Uterus (tissue), 4 donors: ENCODE data around the gene LAMP5. TPM values are rescaled to one million over a fixed set of nuclear protein-coding genes. Genes with fewer than 3 reads are reported as not detected.

Experiments
- DNase-seq, 2 donors: peaks; one replicate each; pipeline ENCODE4 v3.0.0-alpha.2; 2019 to 2020
- H3K27ac ChIP-seq, 2 donors: fragments of 200-600 bp; sonication (generic); 1 replicate in 1 of 2; 2 replicates in 1 of 2; pipeline ENCODE4 v1.5.1; 2016 to 2018
- H3K27me3 ChIP-seq, 2 donors: fragments of 200-600 bp; sonication (generic); one replicate each; pipeline ENCODE4 v1.5.1; 2018 to 2019; ENCODE audit warnings: control low read depth in 1 of 2
- H3K36me3 ChIP-seq, 2 donors: fragments of 200-600 bp; sonication (generic); one replicate each; pipeline ENCODE4 v1.5.1; 2019; ENCODE audit warnings: control low read depth in 1 of 2
- H3K4me1 ChIP-seq, 2 donors: fragments of 200-600 bp; sonication (generic); one replicate each; pipeline ENCODE4 v1.5.1; 2018 to 2019; ENCODE audit warnings: control low read depth in 1 of 2
- H3K4me3 ChIP-seq, 2 donors: fragments of 200-600 bp; sonication (generic); 1 replicate in 1 of 2; 2 replicates in 1 of 2; pipeline ENCODE4 v1.5.1; 2018 to 2019; ENCODE audit warnings: mild to moderate bottlenecking in 1 of 2
- H3K9me3 ChIP-seq, 2 donors: fragments of 200-600 bp; sonication (generic); one replicate each; pipeline ENCODE4 v1.5.1; 2019; ENCODE audit warnings: control low read depth in 1 of 2
- POLR2A ChIP-seq, 2 donors: fragments of 450-650 bp; IDR thresholded peaks; one replicate each; pipeline ENCODE4 v1.6.1; 2016; ENCODE audit warnings: antibody characterized with exemption in 2 of 2, mild to moderate bottlenecking in 1 of 2, moderate library complexity in 1 of 2
- intact Hi-C: fragments of 100-400 bp; cut with DNase I; formaldehyde crosslinking; loops from one replicate; pipeline ENCODE4 v1.15.1; 2023; ENCODE audit warnings: low total_unique reads
- total RNA-seq, 4 donors: library from RNA; depleted of rRNA in 3 of 4; stranded (reverse); fragments of >200 nt in 3 of 4; gene quantifications; one replicate each; pipeline versions ENCODE4 v1.1.0 to v1.2.4, GENCODE V29; 2014 to 2023
- TF ChIP-seq, protein P1 (sequence below), 4 experiments: fragments of 200-600 bp in 2 of 4; fragments of 450-650 bp in 2 of 4; sonication (generic) in 2 of 4; IDR thresholded peaks; one replicate each; pipeline ENCODE4 v1.5.1; 2016 to 2019; ENCODE audit warnings: antibody characterized with exemption in 4 of 4, mild to moderate bottlenecking in 2 of 4, moderate library complexity in 1 of 4
- donor health status: DM: yes; HTN: yes; CAD: no.

LAMP5 gene
- total RNA-seq, 4 donors from 2014 or later, result 0.43 to 6.8 TPM; not detected in 2

DNA sequence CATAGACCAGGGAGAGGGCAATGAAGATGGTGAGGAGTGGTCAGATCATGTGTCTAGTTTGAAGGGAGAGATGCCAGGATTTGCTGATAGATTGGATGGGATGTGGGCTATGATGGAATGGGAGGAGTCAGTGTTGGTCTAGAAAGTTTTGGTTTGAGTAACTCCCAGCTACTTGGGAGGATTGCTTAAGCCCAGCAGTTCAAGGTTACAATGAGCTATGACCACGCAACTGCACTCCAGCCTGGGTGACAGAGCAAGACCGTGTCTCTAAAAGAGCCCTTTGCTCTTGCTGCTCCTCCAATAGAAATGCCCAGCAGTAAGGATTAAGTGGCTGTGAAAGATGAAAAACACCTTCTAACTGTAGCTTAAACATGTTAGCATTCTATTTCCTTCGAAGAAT is 18.2 kb upstream of the LAMP5 start:
- Histone ChIP-seq H3K27me3 (no peaks in the 10 kb centered on the region), H3K36me3 (no peaks in the 10 kb centered on the region), H3K4me1 (no peaks in the 10 kb centered on the region), H3K4me3 (no peak overlapping the region), H3K9me3 (no peaks in the 10 kb centered on the region), H3K27ac (no peak overlapping the region)
- no peak for DNase-seq
- intact Hi-C loops, result no loop called here
- TF ChIP-seq POLR2A (IDR thresholded peaks at IDR 0.05), result no peak
- TF ChIP-seq, protein P1, sequence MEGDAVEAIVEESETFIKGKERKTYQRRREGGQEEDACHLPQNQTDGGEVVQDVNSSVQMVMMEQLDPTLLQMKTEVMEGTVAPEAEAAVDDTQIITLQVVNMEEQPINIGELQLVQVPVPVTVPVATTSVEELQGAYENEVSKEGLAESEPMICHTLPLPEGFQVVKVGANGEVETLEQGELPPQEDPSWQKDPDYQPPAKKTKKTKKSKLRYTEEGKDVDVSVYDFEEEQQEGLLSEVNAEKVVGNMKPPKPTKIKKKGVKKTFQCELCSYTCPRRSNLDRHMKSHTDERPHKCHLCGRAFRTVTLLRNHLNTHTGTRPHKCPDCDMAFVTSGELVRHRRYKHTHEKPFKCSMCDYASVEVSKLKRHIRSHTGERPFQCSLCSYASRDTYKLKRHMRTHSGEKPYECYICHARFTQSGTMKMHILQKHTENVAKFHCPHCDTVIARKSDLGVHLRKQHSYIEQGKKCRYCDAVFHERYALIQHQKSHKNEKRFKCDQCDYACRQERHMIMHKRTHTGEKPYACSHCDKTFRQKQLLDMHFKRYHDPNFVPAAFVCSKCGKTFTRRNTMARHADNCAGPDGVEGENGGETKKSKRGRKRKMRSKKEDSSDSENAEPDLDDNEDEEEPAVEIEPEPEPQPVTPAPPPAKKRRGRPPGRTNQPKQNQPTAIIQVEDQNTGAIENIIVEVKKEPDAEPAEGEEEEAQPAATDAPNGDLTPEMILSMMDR (IDR thresholded peaks at IDR 0.05), result no peak

DNA sequence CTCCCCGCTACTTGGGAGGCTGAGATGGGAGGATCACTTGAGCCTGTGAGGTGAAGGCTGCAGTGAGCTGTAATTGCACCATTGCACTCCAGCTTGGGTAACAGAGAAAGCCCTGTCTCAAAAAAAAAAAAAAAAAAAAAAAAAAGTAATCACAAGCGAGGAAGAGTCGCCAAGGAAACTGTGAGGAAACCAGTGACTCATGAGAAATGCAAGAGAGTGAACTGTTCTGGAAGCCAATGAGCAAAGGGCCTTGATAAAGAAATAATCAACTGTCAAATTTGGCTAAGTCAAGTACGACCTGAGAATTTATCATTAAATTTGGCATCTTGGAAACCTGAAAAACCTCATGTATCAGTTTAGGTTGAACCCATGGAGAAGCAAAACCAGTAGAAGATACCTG is 16.1 kb upstream of the LAMP5 start:
- Histone ChIP-seq H3K27ac (no peak overlapping the region), H3K9me3 (no peaks in the 10 kb centered on the region), H3K4me3 (no peak overlapping the region), H3K27me3 (no peaks in the 10 kb centered on the region), H3K36me3 (no peaks in the 10 kb centered on the region), H3K4me1 (no peaks in the 10 kb centered on the region)
- TF ChIP-seq, protein P1 (IDR thresholded peaks at IDR 0.05), result no peak
- TF ChIP-seq POLR2A (IDR thresholded peaks at IDR 0.05), result no peak
- intact Hi-C loops, result no loop called here
- no peak for DNase-seq

DNA sequence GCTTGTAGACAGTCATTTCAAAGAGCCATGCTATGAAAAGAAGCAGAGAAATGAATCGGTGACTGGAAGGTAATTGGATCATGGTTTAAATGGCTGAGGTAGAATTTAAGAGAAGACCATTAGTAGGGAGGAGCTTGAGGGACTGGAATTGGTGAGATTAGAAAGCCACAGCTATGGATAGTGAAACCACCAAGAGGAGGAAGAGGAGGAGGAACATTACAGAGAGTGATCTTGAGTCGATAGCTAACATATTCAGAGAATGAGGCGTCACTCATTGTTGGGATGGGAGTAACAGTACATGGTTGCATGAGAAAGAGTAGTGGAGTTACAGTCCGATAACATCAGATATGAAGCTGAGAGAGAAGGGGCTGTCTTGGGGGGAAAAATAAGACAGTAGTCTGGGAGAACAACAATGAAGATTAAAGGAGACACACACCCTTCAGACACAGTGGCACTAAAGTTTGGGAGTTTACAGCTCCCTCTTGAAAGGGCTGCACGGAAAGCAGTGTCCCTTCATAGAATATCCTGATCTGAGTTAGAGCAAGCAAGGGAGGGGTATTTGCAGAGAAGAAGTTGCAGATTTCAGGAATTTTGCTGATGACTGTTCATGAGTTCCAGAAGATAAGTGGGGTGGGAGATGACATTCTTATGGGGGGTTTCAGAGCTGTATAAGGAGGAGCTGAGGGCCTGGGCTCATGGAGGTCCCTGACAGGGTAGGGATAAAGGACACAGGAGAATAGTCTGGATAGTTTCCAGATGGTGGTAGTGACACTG is 15.1 kb upstream of the LAMP5 start:
- Histone ChIP-seq H3K27me3 (no peaks in the 10 kb centered on the region), H3K27ac (no peak overlapping the region), H3K9me3 (no peaks in the 10 kb centered on the region), H3K4me1 (no peaks in the 10 kb centered on the region), H3K4me3 (no peak overlapping the region), H3K36me3 (no peaks in the 10 kb centered on the region)
- intact Hi-C loops, result no loop called here
- no peak for DNase-seq
- TF ChIP-seq POLR2A (IDR thresholded peaks at IDR 0.05), result no peak
- TF ChIP-seq, protein P1 (IDR thresholded peaks at IDR 0.05), result no peak

DNA sequence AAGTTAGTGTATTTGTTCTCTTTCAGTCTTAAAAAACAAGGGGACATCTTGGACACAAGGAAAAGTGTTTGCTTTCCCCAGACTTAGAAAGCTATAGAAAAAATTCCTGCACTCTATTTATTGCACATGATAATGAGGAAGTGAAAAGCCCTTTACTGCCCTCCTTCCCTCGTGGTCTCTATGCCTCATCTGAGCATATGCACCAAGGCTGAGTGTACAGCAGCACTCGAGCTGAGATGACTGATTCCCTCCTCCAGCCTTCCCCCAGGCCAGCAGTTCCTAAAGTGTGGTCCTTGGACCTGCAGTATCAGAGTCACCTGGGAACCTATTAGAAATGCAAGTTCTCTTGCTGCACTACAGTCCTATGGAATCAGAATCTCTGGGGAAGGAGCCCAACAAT is 14.3 kb upstream of the LAMP5 start:
- no peaks in the 10 kb centered on the region for H3K4me1 ChIP-seq
- no peaks in the 10 kb centered on the region for H3K9me3 ChIP-seq
- no peaks in the 10 kb centered on the region for H3K27me3 ChIP-seq
- no peak overlapping the region for H3K4me3 ChIP-seq
- DNase-seq, result no peak
- H3K27ac ChIP-seq, result no peak overlapping the region
- no peaks in the 10 kb centered on the region for H3K36me3 ChIP-seq
- intact Hi-C loops, result no loop called here
- TF ChIP-seq, protein P1 (IDR thresholded peaks at IDR 0.05), result no peak
- no peak for TF ChIP-seq POLR2A (IDR thresholded peaks at IDR 0.05)

DNA sequence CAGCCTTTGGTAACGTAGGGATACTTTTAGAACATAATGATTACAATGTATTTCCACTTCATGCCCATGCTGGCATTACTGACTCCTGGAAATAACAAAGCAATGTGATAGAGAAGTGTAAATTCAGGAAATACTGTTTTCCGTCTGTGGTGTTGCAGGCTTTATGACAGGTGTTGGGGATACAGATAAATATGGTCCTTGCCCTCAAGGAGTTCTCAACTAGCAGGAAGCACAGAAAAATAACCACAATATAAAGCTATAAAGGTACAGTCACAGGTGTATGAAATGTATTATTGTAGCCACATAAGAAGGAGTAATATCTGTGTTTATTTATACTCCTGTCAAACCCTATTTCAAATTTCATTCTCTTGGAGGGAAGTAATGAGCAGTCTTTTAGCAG is 12.9 kb upstream of the LAMP5 start:
- TF ChIP-seq POLR2A (IDR thresholded peaks at IDR 0.05), result no peak
- no peaks in the 10 kb centered on the region for H3K9me3 ChIP-seq
- no peaks in the 10 kb centered on the region for H3K36me3 ChIP-seq
- intact Hi-C loops, result no loop called here
- no peak for DNase-seq
- H3K4me1 ChIP-seq, result no peaks in the 10 kb centered on the region
- H3K27ac ChIP-seq, result no peak overlapping the region
- no peaks in the 10 kb centered on the region for H3K27me3 ChIP-seq
- H3K4me3 ChIP-seq, result no peak overlapping the region
